Lung (tissue), 12 donors: ENCODE data around the gene ARHGEF16. TPM values are rescaled to one million over a fixed set of nuclear protein-coding genes. Genes with fewer than 3 reads are reported as not detected.

Experiments used
- ATAC-seq: fragments of 200-7000 bp; cut with Tn5 transposase; one replicate; pipeline ENCODE4 v1.9.1; 2020; ENCODE audit warnings: moderate number of reproducible peaks; ENCODE audit not compliant: insufficient read depth, low FRiP score
- DNase-seq, 3 donors: peaks; one replicate each; pipeline ENCODE4 v3.0.0-alpha.2; 2013 to 2017
- H3K27ac ChIP-seq, 2 donors: one replicate each; pipeline ENCODE4 v1.5.1; 2013; ENCODE audit warnings: mild to moderate bottlenecking in 2 of 2, moderate library complexity in 2 of 2, control low read depth in 1 of 2, inconsistent platforms in 1 of 2, low read depth in 1 of 2, low read length in 1 of 2
- H3K27me3 ChIP-seq, 3 donors: one replicate each; pipeline ENCODE4 v1.5.1; 2013; ENCODE audit warnings: low read length in 2 of 3; ENCODE audit not compliant: control insufficient read depth in 3 of 3, insufficient read depth in 3 of 3
- H3K36me3 ChIP-seq, 4 donors: one replicate each; pipeline ENCODE4 v1.5.1; 2013; ENCODE audit warnings: low read length in 4 of 4, mild to moderate bottlenecking in 1 of 4, moderate library complexity in 1 of 4; ENCODE audit not compliant: control insufficient read depth in 4 of 4, insufficient read depth in 4 of 4
- H3K4me1 ChIP-seq, 5 donors: one replicate each; pipeline ENCODE4 v1.5.1; 2013; ENCODE audit warnings: low read length in 5 of 5, mild to moderate bottlenecking in 2 of 5, moderate library complexity in 1 of 5; ENCODE audit not compliant: control insufficient read depth in 5 of 5, insufficient read depth in 5 of 5
- H3K4me3 ChIP-seq: one replicate; pipeline ENCODE4 v1.5.1; 2013; ENCODE audit warnings: mild to moderate bottlenecking, control low read depth, moderate library complexity
- H3K9ac ChIP-seq, 2 donors: one replicate each; pipeline ENCODE4 v1.5.1; 2013; ENCODE audit warnings: low read length in 2 of 2, control low read depth in 1 of 2; ENCODE audit not compliant: insufficient read depth in 1 of 2
- H3K9me3 ChIP-seq, 4 donors: one replicate each; pipeline ENCODE4 v1.5.1; 2013; ENCODE audit warnings: low read length in 3 of 4, mild to moderate bottlenecking in 1 of 4, moderate library complexity in 1 of 4; ENCODE audit not compliant: control insufficient read depth in 4 of 4, insufficient read depth in 3 of 4
- WGBS, 2 donors: extraction: QIAGEN DNeasy Blood & Tissue Kit; methylation state at CpG; one replicate each; pipeline ENCODE4 v1.1.7; 2013; 5-methylcytosine and 5-hydroxymethylcytosine counted together
- polyA plus RNA-seq, 2 donors: library from polyadenylated mRNA; stranded (reverse); fragments of 200-250 nt; gene quantifications; one replicate each; pipeline ENCODE4 v1.2.1, GENCODE V29; 2013
- total RNA-seq, 2 donors: library from RNA; depleted of rRNA in 1 of 2; stranded (reverse); fragments of >200 nt in 1 of 2; gene quantifications; one replicate each; pipeline ENCODE4 v1.2.1, GENCODE V29; 2014 to 2021
- TF ChIP-seq, protein P1 (sequence below): IDR thresholded peaks from 2 replicates; pipeline ENCODE4 v1.5.1; 2012; ENCODE audit warnings: mild to moderate bottlenecking; ENCODE audit errors: control extremely low read depth, extremely low read depth
- donor health status: control.
- donor health status: control.
- donor health status: Bipolar disorder and iron deficiency.
- donor health status: healthy.
- donor health status: DM: yes; HTN: yes; CAD: no.

The ARHGEF16 gene
- total and polyA plus RNA-seq, 4 donors: 6.5 to 14.8 (median 9.8) TPM

DNA sequence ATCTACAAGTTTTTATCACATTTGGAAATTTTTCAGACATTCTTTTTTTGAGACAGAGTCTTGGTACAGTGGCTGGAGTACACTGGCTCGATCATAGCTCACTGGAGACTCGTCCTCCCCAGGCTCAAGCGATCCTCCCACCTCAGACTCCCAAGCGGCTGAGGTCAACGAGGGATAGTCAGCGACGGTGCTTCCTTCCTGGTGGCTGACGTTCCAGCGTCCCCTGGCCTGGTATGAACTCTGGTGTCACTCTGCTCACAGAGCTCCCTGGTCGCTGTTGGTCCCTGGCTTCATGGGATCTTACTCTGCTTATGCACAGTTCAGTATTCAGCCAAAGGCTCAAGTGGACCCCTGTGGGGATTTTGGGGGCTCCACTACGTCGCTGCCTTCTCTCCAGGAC is 3.5 kb upstream of the ARHGEF16 start:
- Histone ChIP-seq H3K27me3 (peaks cover 0 to 3% (median 0%) of the 10 kb centered on the region in 3 donors), H3K9ac (no peak overlapping the region), H3K36me3 (no peaks in the 10 kb centered on the region), H3K4me1 (peaks cover 0 to 6% (median 2%) of the 10 kb centered on the region in 5 donors), H3K9me3 (peaks cover 0 to 3% (median 0%) of the 10 kb centered on the region in 4 donors), H3K27ac (no peak overlapping the region), H3K4me3 (no peak overlapping the region)
- ATAC-seq (no peak), DNase-seq (no peak)
- TF ChIP-seq, protein P1, sequence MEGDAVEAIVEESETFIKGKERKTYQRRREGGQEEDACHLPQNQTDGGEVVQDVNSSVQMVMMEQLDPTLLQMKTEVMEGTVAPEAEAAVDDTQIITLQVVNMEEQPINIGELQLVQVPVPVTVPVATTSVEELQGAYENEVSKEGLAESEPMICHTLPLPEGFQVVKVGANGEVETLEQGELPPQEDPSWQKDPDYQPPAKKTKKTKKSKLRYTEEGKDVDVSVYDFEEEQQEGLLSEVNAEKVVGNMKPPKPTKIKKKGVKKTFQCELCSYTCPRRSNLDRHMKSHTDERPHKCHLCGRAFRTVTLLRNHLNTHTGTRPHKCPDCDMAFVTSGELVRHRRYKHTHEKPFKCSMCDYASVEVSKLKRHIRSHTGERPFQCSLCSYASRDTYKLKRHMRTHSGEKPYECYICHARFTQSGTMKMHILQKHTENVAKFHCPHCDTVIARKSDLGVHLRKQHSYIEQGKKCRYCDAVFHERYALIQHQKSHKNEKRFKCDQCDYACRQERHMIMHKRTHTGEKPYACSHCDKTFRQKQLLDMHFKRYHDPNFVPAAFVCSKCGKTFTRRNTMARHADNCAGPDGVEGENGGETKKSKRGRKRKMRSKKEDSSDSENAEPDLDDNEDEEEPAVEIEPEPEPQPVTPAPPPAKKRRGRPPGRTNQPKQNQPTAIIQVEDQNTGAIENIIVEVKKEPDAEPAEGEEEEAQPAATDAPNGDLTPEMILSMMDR: no peak
- 65 to 70% methylated on average over 12 of the region's 12 CpGs for WGBS, 2 donors

DNA sequence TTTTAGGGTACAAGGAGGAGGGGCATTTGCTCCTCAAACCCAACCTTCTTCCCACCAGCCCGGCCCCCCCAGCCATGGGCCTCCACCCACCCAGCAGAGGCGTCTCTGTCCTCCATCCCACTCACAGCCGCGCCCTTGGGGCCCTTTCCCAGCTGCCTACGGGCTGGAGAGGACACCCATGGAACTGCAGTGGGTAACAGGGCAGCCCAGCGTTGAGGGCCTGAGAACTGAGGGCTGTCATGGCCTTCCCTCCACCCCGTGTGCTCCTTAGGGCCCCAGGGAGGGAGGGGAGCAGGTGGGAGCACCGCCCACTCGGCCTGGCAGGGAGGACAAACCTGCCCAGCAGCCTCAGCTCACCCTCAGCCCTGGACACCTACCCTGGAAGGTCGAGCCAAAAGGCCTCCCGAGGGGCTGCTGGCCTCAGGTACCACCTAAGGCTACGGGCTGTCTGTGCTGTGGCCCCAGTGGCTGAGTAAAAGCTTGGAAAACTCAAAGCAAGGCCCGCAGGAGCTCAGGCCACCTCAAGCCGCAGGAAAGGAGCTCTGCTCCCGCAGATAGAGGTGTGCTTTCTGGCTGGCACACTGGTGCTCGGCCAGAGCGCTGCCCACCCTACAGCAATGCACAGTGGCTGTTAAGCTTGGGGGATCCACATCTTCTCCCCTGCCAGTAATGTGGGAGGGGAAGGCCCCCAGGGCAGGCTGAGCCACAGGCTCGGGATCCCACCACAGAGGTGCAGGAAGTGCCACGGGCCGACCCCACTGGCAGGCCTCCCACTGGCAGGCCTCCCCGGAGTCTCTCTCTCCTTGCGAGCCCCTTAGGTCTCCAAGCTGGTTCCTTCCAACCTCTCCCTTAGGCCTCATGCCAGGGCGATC is 2.2 kb upstream of the ARHGEF16 start:
- no peaks in the 10 kb centered on the region for H3K36me3 ChIP-seq
- no peak overlapping the region for H3K4me3 ChIP-seq
- H3K27ac ChIP-seq: no peak overlapping the region
- ATAC-seq (no peak), DNase-seq (no peak)
- H3K4me1 ChIP-seq: peaks cover 0 to 9% (median 5%) of the 10 kb centered on the region in 5 donors
- WGBS, 2 donors: 67 to 75% methylated on average over 20 to 23 of the region's 23 CpGs
- H3K9ac ChIP-seq: no peak overlapping the region
- peaks cover 0 to 3% (median 0%) of the 10 kb centered on the region in 4 donors for H3K9me3 ChIP-seq
- peaks cover 0 to 3% (median 0%) of the 10 kb centered on the region in 3 donors for H3K27me3 ChIP-seq
- TF ChIP-seq, protein P1: no peak

DNA sequence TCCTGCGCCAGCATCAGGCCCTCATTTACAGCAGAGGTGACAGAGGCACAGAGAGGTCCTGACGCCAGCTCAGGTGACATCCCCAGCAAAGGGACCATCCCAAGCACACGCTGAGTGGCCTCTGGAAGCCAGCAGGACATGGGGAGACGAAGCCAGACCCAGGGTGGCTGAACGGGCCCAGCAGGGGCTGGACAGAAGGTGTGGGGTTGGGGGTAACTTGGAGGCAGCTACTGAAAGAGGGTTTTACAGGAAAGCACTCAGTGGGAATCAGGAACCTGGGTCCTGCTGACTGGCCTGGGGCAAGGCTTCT is 1.6 kb upstream of the ARHGEF16 start:
- Histone ChIP-seq H3K27ac (no peak overlapping the region), H3K4me1 (peaks cover 0 to 11% (median 7%) of the 10 kb centered on the region in 5 donors), H3K4me3 (no peak overlapping the region), H3K9me3 (peaks cover 0 to under 1% (median 0%) of the 10 kb centered on the region in 4 donors), H3K36me3 (no peaks in the 10 kb centered on the region), H3K27me3 (peaks cover 0 to 3% (median 0%) of the 10 kb centered on the region in 3 donors), H3K9ac (no peak overlapping the region)
- DNase-seq (no peak), ATAC-seq (no peak)
- TF ChIP-seq, protein P1: no peak
- 48 to 58% methylated on average over 5 of the region's 5 CpGs for WGBS, 2 donors
